HEK293 (cell line): Measurements from ENCODE around the gene CYB5R4.

Experiments used
- GLI2 ChIP-seq: fragments of 450-650 bp; formaldehyde crosslinking; IDR thresholded peaks from 2 replicates; pipeline ENCODE4; 2017; ENCODE audit warnings: missing biosample characterization, missing genetic modification characterization, low read depth, borderline replicate concordance
- GLI4 ChIP-seq: fragments of 450-650 bp; formaldehyde crosslinking; IDR thresholded peaks from 2 replicates; pipeline ENCODE4 v1.5.1; 2016; ENCODE audit warnings: missing biosample characterization, missing genetic modification characterization
- HOXC10 ChIP-seq: sonication (generic); formaldehyde crosslinking; IDR thresholded peaks from 2 replicates; pipeline ENCODE4 v1.8.1; 2023; ENCODE audit warnings: mild to moderate bottlenecking, missing genetic modification reagents
- MZF1 ChIP-seq: fragments of 450-650 bp; formaldehyde crosslinking; IDR thresholded peaks from 2 replicates; pipeline ENCODE4 v1.5.1; 2017; ENCODE audit warnings: missing biosample characterization, missing genetic modification characterization, borderline replicate concordance
- PRDM1 ChIP-seq: fragments of 450-650 bp; formaldehyde crosslinking; IDR thresholded peaks from 2 replicates; pipeline ENCODE4; 2016; ENCODE audit warnings: missing biosample characterization, missing genetic modification characterization
- PRDM10 ChIP-seq: fragments of 450-650 bp; formaldehyde crosslinking; IDR thresholded peaks from 2 replicates; pipeline ENCODE4 v1.5.1; 2016; ENCODE audit warnings: missing biosample characterization, missing genetic modification characterization
- SP7 ChIP-seq: fragments of 450-650 bp; formaldehyde crosslinking; IDR thresholded peaks from 2 replicates; pipeline ENCODE4 v1.5.1; 2016; ENCODE audit warnings: missing biosample characterization, missing genetic modification characterization
- YY1 ChIP-seq: fragments of 450-650 bp; formaldehyde crosslinking; IDR thresholded peaks from 2 replicates; pipeline ENCODE4 v1.5.1; 2018; ENCODE audit warnings: missing biosample characterization, missing genetic modification characterization
- ZBTB20 ChIP-seq: fragments of 450-650 bp; formaldehyde crosslinking; IDR thresholded peaks from 2 replicates; pipeline ENCODE4 v1.5.1; 2016; ENCODE audit warnings: missing biosample characterization, missing genetic modification characterization
- ZBTB44 ChIP-seq: fragments of 450-650 bp; IDR thresholded peaks from 2 replicates; pipeline ENCODE4 v1.5.1; 2018; ENCODE audit warnings: missing biosample characterization, mild to moderate bottlenecking, missing genetic modification characterization
- ZBTB7A ChIP-seq: fragments of 450-650 bp; formaldehyde crosslinking; IDR thresholded peaks from 2 replicates; pipeline ENCODE4 v1.5.1; 2016; ENCODE audit warnings: low read depth, missing biosample characterization, missing genetic modification characterization
- ZFHX2 ChIP-seq: fragments of 450-650 bp; formaldehyde crosslinking; conservative IDR thresholded peaks from 2 replicates; pipeline ENCODE4 v1.5.1; 2016; ENCODE audit warnings: missing biosample characterization, missing genetic modification characterization
- ZNF112 ChIP-seq: fragments of 450-650 bp; formaldehyde crosslinking; IDR thresholded peaks from 2 replicates; pipeline ENCODE4 v1.5.0; 2017; ENCODE audit warnings: missing biosample characterization, missing genetic modification characterization
- ZNF132 ChIP-seq: fragments of 450-650 bp; formaldehyde crosslinking; IDR thresholded peaks from 2 replicates; pipeline ENCODE4 v1.5.1; 2017; ENCODE audit warnings: missing biosample characterization, missing genetic modification characterization, borderline replicate concordance
- ZNF175 ChIP-seq: fragments of 450-650 bp; formaldehyde crosslinking; IDR thresholded peaks from 2 replicates; pipeline ENCODE4 v1.5.1; 2016; ENCODE audit warnings: missing biosample characterization, missing genetic modification characterization
- ZNF341 ChIP-seq: fragments of 450-650 bp; formaldehyde crosslinking; IDR thresholded peaks from 2 replicates; pipeline ENCODE4; 2016; ENCODE audit warnings: low read depth, missing biosample characterization, missing genetic modification characterization
- ZNF366 ChIP-seq: fragments of 450-650 bp; formaldehyde crosslinking; conservative IDR thresholded peaks from 2 replicates; pipeline ENCODE4 v1.5.1; 2016; ENCODE audit warnings: missing biosample characterization, missing genetic modification characterization
- ZNF404 ChIP-seq: fragments of 450-650 bp; formaldehyde crosslinking; IDR thresholded peaks from 2 replicates; pipeline ENCODE4 v1.5.1; 2017; ENCODE audit warnings: missing biosample characterization, missing genetic modification characterization
- ZNF501 ChIP-seq: fragments of 450-650 bp; formaldehyde crosslinking; IDR thresholded peaks from 2 replicates; pipeline ENCODE4 v1.5.1; 2016; ENCODE audit warnings: missing biosample characterization, missing genetic modification characterization
- ZNF677 ChIP-seq: fragments of 450-650 bp; IDR thresholded peaks from 2 replicates; pipeline ENCODE4 v1.5.0; 2018; ENCODE audit warnings: missing biosample characterization, mild to moderate bottlenecking, missing genetic modification characterization, moderate library complexity
- ZNF837 ChIP-seq: fragments of 450-650 bp; formaldehyde crosslinking; IDR thresholded peaks from 2 replicates; pipeline ENCODE4 v1.5.1; 2016; ENCODE audit warnings: missing biosample characterization, missing genetic modification characterization
- TF ChIP-seq, protein P1 (sequence below): fragments of 450-650 bp; formaldehyde crosslinking; IDR thresholded peaks from 2 replicates; pipeline ENCODE4 v1.5.1; 2017; ENCODE audit warnings: missing biosample characterization, mild to moderate bottlenecking, missing genetic modification characterization, moderate library complexity
- TF ChIP-seq, protein P2 (sequence below): fragments of 450-650 bp; formaldehyde crosslinking; conservative IDR thresholded peaks from 2 replicates; pipeline ENCODE4 v1.5.1; 2016; ENCODE audit warnings: low read depth, missing biosample characterization, missing genetic modification characterization
- TF ChIP-seq, protein P3 (sequence below): fragments of 450-650 bp; formaldehyde crosslinking; IDR thresholded peaks from 2 replicates; pipeline ENCODE4 v1.5.1; 2016; ENCODE audit warnings: missing biosample characterization, missing genetic modification characterization
- TF ChIP-seq, protein P4 (sequence below): fragments of 450-650 bp; formaldehyde crosslinking; IDR thresholded peaks from 2 replicates; pipeline ENCODE4 v1.5.1; 2016; ENCODE audit warnings: missing biosample characterization, missing genetic modification characterization

Gene CYB5R4

DNA sequence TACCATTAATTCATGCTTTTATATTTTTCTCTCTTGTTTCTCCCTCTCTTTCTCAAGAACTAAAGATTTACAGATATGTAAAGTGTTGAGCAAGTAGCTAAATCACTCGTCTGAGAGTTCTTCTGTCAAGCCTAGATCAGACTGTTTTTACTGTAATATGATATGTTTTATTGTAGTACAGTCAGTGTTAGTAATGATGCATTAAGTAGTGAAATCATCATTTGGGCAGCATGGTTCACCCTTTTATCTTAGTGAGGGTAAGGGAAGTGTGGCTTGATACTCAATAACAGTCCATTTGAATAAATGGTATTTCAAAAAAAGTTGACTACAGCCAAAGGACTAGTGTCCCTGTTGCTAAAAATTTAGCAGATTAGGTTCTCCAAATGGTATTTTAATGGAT, 9.2 kb downstream of the CYB5R4 start (continued):
- 0 out of 2 replicates have a peak, but pooled peaks have one; percentile 44 for TF ChIP-seq ZNF501 (tag by site-specific recombination)
- no peak for TF ChIP-seq YY1 (tag by site-specific recombination)
- no peak for TF ChIP-seq ZBTB44 (tag by site-specific recombination)
- no peak for TF ChIP-seq GLI4 (tag by site-specific recombination)
- TF ChIP-seq ZFHX2 (tag by site-specific recombination) = no peak
- no peak for TF ChIP-seq ZNF837
- TF ChIP-seq ZNF677 = no peak
- TF ChIP-seq, protein P1, sequence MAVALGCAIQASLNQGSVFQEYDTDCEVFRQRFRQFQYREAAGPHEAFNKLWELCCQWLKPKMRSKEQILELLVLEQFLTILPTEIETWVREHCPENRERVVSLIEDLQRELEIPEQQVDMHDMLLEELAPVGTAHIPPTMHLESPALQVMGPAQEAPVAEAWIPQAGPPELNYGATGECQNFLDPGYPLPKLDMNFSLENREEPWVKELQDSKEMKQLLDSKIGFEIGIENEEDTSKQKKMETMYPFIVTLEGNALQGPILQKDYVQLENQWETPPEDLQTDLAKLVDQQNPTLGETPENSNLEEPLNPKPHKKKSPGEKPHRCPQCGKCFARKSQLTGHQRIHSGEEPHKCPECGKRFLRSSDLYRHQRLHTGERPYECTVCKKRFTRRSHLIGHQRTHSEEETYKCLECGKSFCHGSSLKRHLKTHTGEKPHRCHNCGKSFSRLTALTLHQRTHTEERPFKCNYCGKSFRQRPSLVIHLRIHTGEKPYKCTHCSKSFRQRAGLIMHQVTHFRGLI = no peak
- peak; percentile 88 for TF ChIP-seq ZNF366
- TF ChIP-seq ZNF132 (tag by site-specific recombination) = no peak
- TF ChIP-seq ZNF175 (tag by site-specific recombination) = no peak
- peak; percentile 89 for TF ChIP-seq SP7 (tag by site-specific recombination)
- TF ChIP-seq GLI2 (tag by site-specific recombination) = peak; percentile 42; the same call in 1 of the 2 replicates
- TF ChIP-seq, protein P2, sequence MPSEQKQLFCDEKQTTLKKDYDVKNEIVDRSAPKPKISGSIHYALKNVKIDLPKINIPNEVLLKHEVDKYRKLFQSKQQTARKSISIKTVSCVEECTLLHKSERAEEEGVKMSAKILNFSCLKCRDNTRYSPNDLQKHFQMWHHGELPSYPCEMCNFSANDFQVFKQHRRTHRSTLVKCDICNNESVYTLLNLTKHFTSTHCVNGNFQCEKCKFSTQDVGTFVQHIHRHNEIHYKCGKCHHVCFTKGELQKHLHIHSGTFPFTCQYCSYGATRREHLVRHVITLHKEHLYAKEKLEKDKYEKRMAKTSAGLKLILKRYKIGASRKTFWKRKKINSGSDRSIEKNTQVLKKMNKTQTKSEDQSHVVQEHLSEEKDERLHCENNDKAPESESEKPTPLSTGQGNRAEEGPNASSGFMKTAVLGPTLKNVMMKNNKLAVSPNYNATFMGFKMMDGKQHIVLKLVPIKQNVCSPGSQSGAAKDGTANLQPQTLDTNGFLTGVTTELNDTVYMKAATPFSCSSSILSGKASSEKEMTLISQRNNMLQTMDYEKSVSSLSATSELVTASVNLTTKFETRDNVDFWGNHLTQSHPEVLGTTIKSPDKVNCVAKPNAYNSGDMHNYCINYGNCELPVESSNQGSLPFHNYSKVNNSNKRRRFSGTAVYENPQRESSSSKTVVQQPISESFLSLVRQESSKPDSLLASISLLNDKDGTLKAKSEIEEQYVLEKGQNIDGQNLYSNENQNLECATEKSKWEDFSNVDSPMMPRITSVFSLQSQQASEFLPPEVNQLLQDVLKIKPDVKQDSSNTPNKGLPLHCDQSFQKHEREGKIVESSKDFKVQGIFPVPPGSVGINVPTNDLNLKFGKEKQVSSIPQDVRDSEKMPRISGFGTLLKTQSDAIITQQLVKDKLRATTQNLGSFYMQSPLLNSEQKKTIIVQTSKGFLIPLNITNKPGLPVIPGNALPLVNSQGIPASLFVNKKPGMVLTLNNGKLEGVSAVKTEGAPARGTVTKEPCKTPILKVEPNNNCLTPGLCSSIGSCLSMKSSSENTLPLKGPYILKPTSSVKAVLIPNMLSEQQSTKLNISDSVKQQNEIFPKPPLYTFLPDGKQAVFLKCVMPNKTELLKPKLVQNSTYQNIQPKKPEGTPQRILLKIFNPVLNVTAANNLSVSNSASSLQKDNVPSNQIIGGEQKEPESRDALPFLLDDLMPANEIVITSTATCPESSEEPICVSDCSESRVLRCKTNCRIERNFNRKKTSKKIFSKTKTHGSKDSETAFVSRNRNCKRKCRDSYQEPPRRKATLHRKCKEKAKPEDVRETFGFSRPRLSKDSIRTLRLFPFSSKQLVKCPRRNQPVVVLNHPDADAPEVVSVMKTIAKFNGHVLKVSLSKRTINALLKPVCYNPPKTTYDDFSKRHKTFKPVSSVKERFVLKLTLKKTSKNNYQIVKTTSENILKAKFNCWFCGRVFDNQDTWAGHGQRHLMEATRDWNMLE (tag by site-specific recombination) = peak; percentile 46; the same call in 1 of the 2 replicates
- no peak for TF ChIP-seq PRDM1
- TF ChIP-seq ZBTB7A (tag by site-specific recombination) = no peak
- TF ChIP-seq HOXC10 (CRISPR knock-in tag) = no peak
- TF ChIP-seq, protein P3, sequence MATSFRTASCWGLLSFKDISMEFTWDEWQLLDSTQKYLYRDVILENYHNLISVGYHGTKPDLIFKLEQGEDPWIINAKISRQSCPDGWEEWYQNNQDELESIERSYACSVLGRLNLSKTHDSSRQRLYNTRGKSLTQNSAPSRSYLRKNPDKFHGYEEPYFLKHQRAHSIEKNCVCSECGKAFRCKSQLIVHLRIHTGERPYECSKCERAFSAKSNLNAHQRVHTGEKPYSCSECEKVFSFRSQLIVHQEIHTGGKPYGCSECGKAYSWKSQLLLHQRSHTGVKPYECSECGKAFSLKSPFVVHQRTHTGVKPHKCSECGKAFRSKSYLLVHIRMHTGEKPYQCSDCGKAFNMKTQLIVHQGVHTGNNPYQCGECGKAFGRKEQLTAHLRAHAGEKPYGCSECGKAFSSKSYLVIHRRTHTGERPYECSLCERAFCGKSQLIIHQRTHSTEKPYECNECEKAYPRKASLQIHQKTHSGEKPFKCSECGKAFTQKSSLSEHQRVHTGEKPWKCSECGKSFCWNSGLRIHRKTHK = no peak
- TF ChIP-seq, protein P4, sequence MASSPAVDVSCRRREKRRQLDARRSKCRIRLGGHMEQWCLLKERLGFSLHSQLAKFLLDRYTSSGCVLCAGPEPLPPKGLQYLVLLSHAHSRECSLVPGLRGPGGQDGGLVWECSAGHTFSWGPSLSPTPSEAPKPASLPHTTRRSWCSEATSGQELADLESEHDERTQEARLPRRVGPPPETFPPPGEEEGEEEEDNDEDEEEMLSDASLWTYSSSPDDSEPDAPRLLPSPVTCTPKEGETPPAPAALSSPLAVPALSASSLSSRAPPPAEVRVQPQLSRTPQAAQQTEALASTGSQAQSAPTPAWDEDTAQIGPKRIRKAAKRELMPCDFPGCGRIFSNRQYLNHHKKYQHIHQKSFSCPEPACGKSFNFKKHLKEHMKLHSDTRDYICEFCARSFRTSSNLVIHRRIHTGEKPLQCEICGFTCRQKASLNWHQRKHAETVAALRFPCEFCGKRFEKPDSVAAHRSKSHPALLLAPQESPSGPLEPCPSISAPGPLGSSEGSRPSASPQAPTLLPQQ (tag by site-specific recombination) = peak; percentile 83
- no peak for TF ChIP-seq ZNF112 (tag by site-specific recombination)
- no peak for TF ChIP-seq ZNF341
- TF ChIP-seq ZBTB20 (tag by site-specific recombination) = no peak
- TF ChIP-seq PRDM10 (tag by site-specific recombination) = peak; percentile 62; the same call in 1 of the 2 replicates
- TF ChIP-seq ZNF404 (tag by site-specific recombination) = no peak
- 0 out of 2 replicates have a peak, but pooled peaks have one; percentile 18 for TF ChIP-seq MZF1 (tag by site-specific recombination)
